ENCODE results near the gene SPRED1.

The SPRED1 gene

GRCh38 chr15:38252481-38253350 is at the start of gene SPRED1:
Gene SPRED1, plus strand, starts transcription at chr15:38252836. Its CDS starts 350 bp downstream, at chr15:38253186.
- Histone ChIP-seq H3K9ac (ENCODE audit: low read depth, low read length) (peak within 1 kb of the TSS; percentile 92), H3K27me3 (ENCODE audit: control insufficient read depth, insufficient read depth, low read length) (0 out of 2 replicates have a peak, but pooled peaks cover 5% of the 10 kb centered on the region), H3K9me3 (ENCODE audit: control insufficient read depth, insufficient read depth, low read length) (no peaks in the 10 kb centered on the region), H3K4me1 (ENCODE audit: control insufficient read depth, insufficient read depth, low read length) (peaks cover 34% of the 10 kb centered on the region), H3K4me3 (ENCODE audit: low read depth, low read length) (peak within 1 kb of the TSS; percentile 94), H3K27ac (ENCODE audit: low read depth, low read length) (peak within 1 kb of the TSS; percentile 99), H3K36me3 (ENCODE audit: control insufficient read depth, insufficient read depth, low read length) (no peaks in the 10 kb centered on the region)

- Histone ChIP-seq H3K36me3 (ENCODE audit: control insufficient read depth, insufficient read depth, low read length) (no peaks in the 10 kb centered on the region), H3K4me3 (ENCODE audit: low read depth, low read length) (no peak overlapping the region), H3K9ac (ENCODE audit: low read depth, low read length) (no peak overlapping the region), H3K27ac (ENCODE audit: low read depth, low read length) (no peak overlapping the region), H3K9me3 (ENCODE audit: control insufficient read depth, insufficient read depth, low read length) (no peaks in the 10 kb centered on the region), H3K4me1 (ENCODE audit: control insufficient read depth, insufficient read depth, low read length) (no peaks in the 10 kb centered on the region), H3K27me3 (ENCODE audit: control insufficient read depth, insufficient read depth, low read length) (no peaks in the 10 kb centered on the region)
Measured at GRCh38 chr15:38205526-38206272, 46.9 kb upstream of the SPRED1 start.

- H3K27ac ChIP-seq (ENCODE audit: low read depth, low read length), result no peak overlapping the region
- no peak overlapping the region for H3K9ac ChIP-seq (ENCODE audit: low read depth, low read length)
Measured at GRCh38 chr15:38207621-38208020, 45.0 kb upstream of the SPRED1 start.

GRCh38 chr15:38208206-38208605 is 44.4 kb upstream of the SPRED1 start:
- H3K4me1 ChIP-seq (ENCODE audit: control insufficient read depth, insufficient read depth, low read length), result no peaks in the 10 kb centered on the region
- no peaks in the 10 kb centered on the region for H3K9me3 ChIP-seq (ENCODE audit: control insufficient read depth, insufficient read depth, low read length)
- no peaks in the 10 kb centered on the region for H3K36me3 ChIP-seq (ENCODE audit: control insufficient read depth, insufficient read depth, low read length)
- no peak overlapping the region for H3K27ac ChIP-seq (ENCODE audit: low read depth, low read length)
- no peak overlapping the region for H3K4me3 ChIP-seq (ENCODE audit: low read depth, low read length)
- no peak overlapping the region for H3K9ac ChIP-seq (ENCODE audit: low read depth, low read length)
- no peaks in the 10 kb centered on the region for H3K27me3 ChIP-seq (ENCODE audit: control insufficient read depth, insufficient read depth, low read length)

More at GRCh38 chr15:38207621-38208020, 45.0 kb upstream of the SPRED1 start:
- no peak overlapping the region for H3K4me3 ChIP-seq (ENCODE audit: low read depth, low read length)
- no peaks in the 10 kb centered on the region for H3K4me1 ChIP-seq (ENCODE audit: control insufficient read depth, insufficient read depth, low read length)
- H3K9me3 ChIP-seq (ENCODE audit: control insufficient read depth, insufficient read depth, low read length), result no peaks in the 10 kb centered on the region
- H3K27me3 ChIP-seq (ENCODE audit: control insufficient read depth, insufficient read depth, low read length), result no peaks in the 10 kb centered on the region
- H3K36me3 ChIP-seq (ENCODE audit: control insufficient read depth, insufficient read depth, low read length), result no peaks in the 10 kb centered on the region

- H3K27me3 ChIP-seq (ENCODE audit: control insufficient read depth, insufficient read depth, low read length), result no peaks in the 10 kb centered on the region
- no peaks in the 10 kb centered on the region for H3K4me1 ChIP-seq (ENCODE audit: control insufficient read depth, insufficient read depth, low read length)
- no peaks in the 10 kb centered on the region for H3K36me3 ChIP-seq (ENCODE audit: control insufficient read depth, insufficient read depth, low read length)
- H3K9me3 ChIP-seq (ENCODE audit: control insufficient read depth, insufficient read depth, low read length), result no peaks in the 10 kb centered on the region
- H3K27ac ChIP-seq (ENCODE audit: low read depth, low read length), result no peak overlapping the region
- H3K9ac ChIP-seq (ENCODE audit: low read depth, low read length), result no peak overlapping the region
- no peak overlapping the region for H3K4me3 ChIP-seq (ENCODE audit: low read depth, low read length)
Measured at GRCh38 chr15:38208779-38209178, 43.9 kb upstream of the SPRED1 start.

GRCh38 chr15:38211249-38211648 is 41.4 kb upstream of the SPRED1 start:
- H3K9ac ChIP-seq (ENCODE audit: low read depth, low read length), result no peak overlapping the region
- no peaks in the 10 kb centered on the region for H3K4me1 ChIP-seq (ENCODE audit: control insufficient read depth, insufficient read depth, low read length)

GRCh38 chr15:38211811-38212210 is 40.8 kb upstream of the SPRED1 start:
- Histone ChIP-seq H3K4me1 (ENCODE audit: control insufficient read depth, insufficient read depth, low read length) (no peaks in the 10 kb centered on the region), H3K27me3 (ENCODE audit: control insufficient read depth, insufficient read depth, low read length) (no peaks in the 10 kb centered on the region), H3K4me3 (ENCODE audit: low read depth, low read length) (no peak overlapping the region), H3K9ac (ENCODE audit: low read depth, low read length) (no peak overlapping the region), H3K36me3 (ENCODE audit: control insufficient read depth, insufficient read depth, low read length) (no peaks in the 10 kb centered on the region), H3K27ac (ENCODE audit: low read depth, low read length) (no peak overlapping the region), H3K9me3 (ENCODE audit: control insufficient read depth, insufficient read depth, low read length) (no peaks in the 10 kb centered on the region)

More at GRCh38 chr15:38211249-38211648, 41.4 kb upstream of the SPRED1 start:
- H3K27ac ChIP-seq (ENCODE audit: low read depth, low read length), result no peak overlapping the region
- no peaks in the 10 kb centered on the region for H3K27me3 ChIP-seq (ENCODE audit: control insufficient read depth, insufficient read depth, low read length)
- no peaks in the 10 kb centered on the region for H3K36me3 ChIP-seq (ENCODE audit: control insufficient read depth, insufficient read depth, low read length)
- H3K4me3 ChIP-seq (ENCODE audit: low read depth, low read length), result no peak overlapping the region
- no peaks in the 10 kb centered on the region for H3K9me3 ChIP-seq (ENCODE audit: control insufficient read depth, insufficient read depth, low read length)

- no peak overlapping the region for H3K4me3 ChIP-seq (ENCODE audit: low read depth, low read length)
- H3K36me3 ChIP-seq (ENCODE audit: control insufficient read depth, insufficient read depth, low read length), result no peaks in the 10 kb centered on the region
- no peak overlapping the region for H3K27ac ChIP-seq (ENCODE audit: low read depth, low read length)
- no peaks in the 10 kb centered on the region for H3K9me3 ChIP-seq (ENCODE audit: control insufficient read depth, insufficient read depth, low read length)
- peaks cover 1% of the 10 kb centered on the region for H3K4me1 ChIP-seq (ENCODE audit: control insufficient read depth, insufficient read depth, low read length)
- no peak overlapping the region for H3K9ac ChIP-seq (ENCODE audit: low read depth, low read length)
- no peaks in the 10 kb centered on the region for H3K27me3 ChIP-seq (ENCODE audit: control insufficient read depth, insufficient read depth, low read length)
Measured at GRCh38 chr15:38212729-38213351, 39.8 kb upstream of the SPRED1 start.

GRCh38 chr15:38213356-38213755 is 39.3 kb upstream of the SPRED1 start:
- no peaks in the 10 kb centered on the region for H3K36me3 ChIP-seq (ENCODE audit: control insufficient read depth, insufficient read depth, low read length)
- no peak overlapping the region for H3K4me3 ChIP-seq (ENCODE audit: low read depth, low read length)
- no peaks in the 10 kb centered on the region for H3K27me3 ChIP-seq (ENCODE audit: control insufficient read depth, insufficient read depth, low read length)
- no peak overlapping the region for H3K9ac ChIP-seq (ENCODE audit: low read depth, low read length)
- no peaks in the 10 kb centered on the region for H3K9me3 ChIP-seq (ENCODE audit: control insufficient read depth, insufficient read depth, low read length)
- H3K4me1 ChIP-seq (ENCODE audit: control insufficient read depth, insufficient read depth, low read length), result peaks cover 6% of the 10 kb centered on the region
- no peak overlapping the region for H3K27ac ChIP-seq (ENCODE audit: low read depth, low read length)

- Histone ChIP-seq H3K4me1 (ENCODE audit: control insufficient read depth, insufficient read depth, low read length) (peaks cover 11% of the 10 kb centered on the region), H3K9ac (ENCODE audit: low read depth, low read length) (no peak overlapping the region), H3K36me3 (ENCODE audit: control insufficient read depth, insufficient read depth, low read length) (no peaks in the 10 kb centered on the region), H3K9me3 (ENCODE audit: control insufficient read depth, insufficient read depth, low read length) (no peaks in the 10 kb centered on the region), H3K4me3 (ENCODE audit: low read depth, low read length) (no peak overlapping the region), H3K27ac (ENCODE audit: low read depth, low read length) (no peak overlapping the region), H3K27me3 (ENCODE audit: control insufficient read depth, insufficient read depth, low read length) (no peaks in the 10 kb centered on the region)
Measured at GRCh38 chr15:38215707-38216106, 36.9 kb upstream of the SPRED1 start.
